Measurements from ENCODE around the gene ARHGAP10.

- TF ChIP-seq POLR2A (IDR thresholded peaks at IDR 0.05; ENCODE audit: low read length), result no peak
- no peak for TF ChIP-seq GATA1 (IDR thresholded peaks at IDR 0.05; ENCODE audit: low read depth, low read length)
Measured at GRCh38 chr4:147948336-147948735, 216.4 kb downstream of the ARHGAP10 start.

All from erythroblast (primary cell).